Measurements from ENCODE around the gene SLMAP.

- TF ChIP-seq POLR2A (IDR thresholded peaks at IDR 0.05; ENCODE audit: low read depth, low read length) = no peak
- no peak for TF ChIP-seq POLR2AphosphoS5 (IDR thresholded peaks at IDR 0.05; ENCODE audit: low read depth, low read length)
Measured at GRCh38 chr3:57758686-57759085, 2.6 kb downstream of the SLMAP start.
